Renal pelvis (tissue), 4 donors: ENCODE data around the gene MR1. TPM values are rescaled to one million over a fixed set of nuclear protein-coding genes. Genes with fewer than 3 reads are reported as not detected.

Experiments
- DNase-seq: peaks from one replicate; pipeline ENCODE4 v3.0.0-alpha.2; 2013
- polyA plus RNA-seq, 3 donors: library from polyadenylated mRNA; unstranded; fragments of 120-200 nt; gene quantifications; one replicate each; pipeline ENCODE4 v1.2.1, GENCODE V29; 2013; ENCODE audit not compliant: insufficient read length in 3 of 3

MR1 gene
- polyA plus RNA-seq, 3 donors, result 2.7 to 4.7 (median 2.8) TPM

GRCh38 chr1:181061891-181062835, 28.4 kb downstream of the MR1 start:
- no peak for DNase-seq

- DNase-seq, result no peak
Observed at GRCh38 chr1:181062836-181063428, 29.1 kb downstream of the MR1 start.

- DNase-seq, result no peak
Observed at GRCh38 chr1:181064011-181064623, 30.3 kb downstream of the MR1 start.

GRCh38 chr1:181064702-181065101, 30.9 kb downstream of the MR1 start:
- DNase-seq, result no peak

GRCh38 chr1:181073638-181074037, 39.9 kb downstream of the MR1 start:
- DNase-seq, result no peak

- DNase-seq, result no peak
Observed at GRCh38 chr1:181075766-181076350, 42.1 kb downstream of the MR1 start.

- no peak for DNase-seq
Observed at GRCh38 chr1:181076852-181077251, 43.1 kb downstream of the MR1 start.

- no peak for DNase-seq
Observed at GRCh38 chr1:181077576-181078242, 43.9 kb downstream of the MR1 start.

GRCh38 chr1:181079382-181079781, 45.6 kb downstream of the MR1 start:
- DNase-seq, result no peak

- no peak for DNase-seq
Observed at GRCh38 chr1:181079920-181080319, 46.1 kb downstream of the MR1 start.

- DNase-seq, result no peak
Observed at GRCh38 chr1:181080556-181080955, 46.8 kb downstream of the MR1 start.

- no peak for DNase-seq
Observed at GRCh38 chr1:181081395-181081794, 47.6 kb downstream of the MR1 start.

- DNase-seq, result no peak
Observed at GRCh38 chr1:181083842-181084605, 50.2 kb downstream of the MR1 start.

- no peak for DNase-seq
Observed at GRCh38 chr1:181084606-181084969, 50.8 kb downstream of the MR1 start.

GRCh38 chr1:181086091-181086490, 52.3 kb downstream of the MR1 start:
- no peak for DNase-seq

- no peak for DNase-seq
Observed at GRCh38 chr1:181086926-181087325, 53.1 kb downstream of the MR1 start.

GRCh38 chr1:181087400-181087901, 53.7 kb downstream of the MR1 start:
- DNase-seq, result no peak

- DNase-seq, result peak; percentile 96
Observed at GRCh38 chr1:181088079-181089016, 54.6 kb downstream of the MR1 start, which contains the start of gene IER5. IER5 (plus strand) TSS chr1:181088700; CDS start chr1:181088903, 203 bp downstream.

GRCh38 chr1:181089017-181089675, 55.4 kb downstream of the MR1 start:
- no peak for DNase-seq
